Tibial nerve (tissue), 4 donors: ENCODE results near the gene TEPSIN.

Experiments used
- CTCF ChIP-seq, 5 experiments: fragments of 200-600 bp in 3 of 5; fragments of 450-650 bp in 2 of 5; sonication (generic) in 3 of 5; IDR thresholded peaks; one replicate each; pipeline ENCODE4 v1.5.1; 2016 to 2019; ENCODE audit warnings: antibody characterized with exemption in 5 of 5, mild to moderate bottlenecking in 3 of 5, moderate library complexity in 2 of 5
- EP300 ChIP-seq, 2 donors: sonication (generic); formaldehyde crosslinking; IDR thresholded peaks; one replicate each; pipeline ENCODE4 v1.6.1; 2017; ENCODE audit warnings: antibody characterized with exemption in 2 of 2, mild to moderate bottlenecking in 1 of 2
- POLR2A ChIP-seq, 2 donors: fragments of 450-650 bp; IDR thresholded peaks; one replicate each; pipeline ENCODE4 v1.6.1; 2017; ENCODE audit warnings: antibody characterized with exemption in 2 of 2, mild to moderate bottlenecking in 2 of 2, moderate library complexity in 2 of 2

GRCh38 chr17:81261096-81261495, 22.2 kb upstream of the TEPSIN start:
- TF ChIP-seq CTCF (IDR thresholded peaks at IDR 0.05) = no peak
- no peak for TF ChIP-seq POLR2A (IDR thresholded peaks at IDR 0.05)
- no peak for TF ChIP-seq EP300 (IDR thresholded peaks at IDR 0.05)
